Cerebellar cortex (tissue), 1 donor: ENCODE measurements around the gene PPP2R2C.
A peak's percentile ranks its signal among the peaks of the same experiment; 100 is the strongest.

ENCODE experiments used
- DNase-seq: peaks from one replicate; pipeline ENCODE4 v3.0.0-alpha.2; 2015; ENCODE audit warnings: low spot score

Gene PPP2R2C

GRCh38 chr4:6448476-6449170 is 23.8 kb downstream of the PPP2R2C start:
- DNase-seq: no peak

GRCh38 chr4:6447672-6448171 is 24.7 kb downstream of the PPP2R2C start:
- DNase-seq: no peak

DNA sequence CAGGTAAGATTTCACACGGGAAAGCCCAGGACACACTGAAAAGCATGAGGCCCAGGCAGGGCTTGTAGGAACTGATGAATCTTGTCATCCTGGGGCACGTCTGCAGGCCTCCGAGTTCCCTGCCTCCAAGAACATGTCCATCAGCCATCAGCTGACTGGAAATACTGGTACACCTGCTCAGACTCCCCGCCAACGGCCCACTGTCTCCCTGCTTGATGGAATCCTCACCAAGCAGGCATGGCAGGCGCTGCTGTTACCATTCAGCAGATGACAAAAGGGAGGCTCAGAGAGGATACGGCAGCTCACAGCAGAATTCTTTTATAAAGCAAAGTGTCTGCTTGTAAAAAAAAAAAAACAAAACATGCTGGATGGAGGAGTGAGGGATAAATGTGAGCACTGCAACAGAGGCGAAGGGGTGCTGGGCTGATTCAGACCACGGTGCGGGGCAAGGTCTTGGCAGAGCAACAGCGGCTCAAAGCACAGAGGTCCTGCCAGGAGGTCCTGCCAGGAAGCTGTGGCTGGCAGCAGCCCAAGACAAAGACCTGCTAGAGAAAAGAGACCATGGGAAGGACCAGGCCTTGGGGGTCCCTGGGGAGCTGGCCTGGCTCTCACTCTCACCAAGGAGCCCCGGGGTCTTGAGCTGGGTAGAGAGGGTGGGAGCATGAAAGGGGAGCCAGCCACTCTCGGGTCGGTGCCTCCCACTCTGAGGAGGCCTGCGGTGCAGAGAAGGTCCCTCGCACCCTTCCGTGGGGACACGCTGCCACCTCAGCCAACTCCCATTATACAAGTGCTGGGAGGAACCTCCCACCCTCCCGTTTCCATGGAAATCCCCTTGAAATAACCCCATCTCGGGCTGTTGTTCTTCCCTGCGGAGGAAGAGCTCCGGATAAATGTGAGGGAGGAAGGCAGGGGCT is 25.6 kb downstream of the PPP2R2C start:
- DNase-seq: peak; percentile 67

- no peak for DNase-seq
Observed at GRCh38 chr4:6446130-6446482, 26.3 kb downstream of the PPP2R2C start.

DNA sequence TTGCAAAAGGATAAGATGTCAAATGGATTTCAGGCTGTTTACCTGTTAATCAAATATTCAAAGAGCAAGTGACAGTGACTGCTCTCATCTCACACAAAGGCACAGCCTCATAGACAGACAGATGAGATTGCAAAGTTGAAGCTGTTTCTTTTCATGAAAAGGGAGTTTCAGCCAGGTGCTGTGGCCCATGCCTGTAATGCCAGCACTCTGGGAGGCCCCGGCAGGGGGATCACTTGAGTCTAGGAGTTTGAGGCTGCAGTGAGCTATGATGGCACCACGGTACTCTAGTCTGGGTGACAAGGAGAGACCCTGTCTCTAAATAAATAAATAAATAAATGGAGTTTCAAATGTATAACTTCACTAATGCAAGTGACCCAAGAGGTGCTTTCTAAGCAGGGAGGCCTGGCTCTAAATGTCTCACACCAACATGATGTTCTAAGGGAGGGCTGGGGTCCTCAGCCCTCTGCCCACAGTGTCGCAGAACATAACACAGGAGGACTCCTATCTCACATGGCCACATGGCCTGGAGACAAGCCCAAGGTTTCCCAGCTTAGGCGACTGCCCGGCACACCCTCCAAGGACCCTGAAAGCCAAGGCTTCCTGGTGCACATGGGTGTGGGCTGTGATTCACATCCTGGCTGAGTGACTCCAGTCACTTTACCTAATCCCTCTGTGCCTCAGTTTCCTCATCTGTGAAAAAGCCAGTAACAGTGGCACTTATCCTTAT is 26.8 kb downstream of the PPP2R2C start:
- no peak for DNase-seq

- DNase-seq: peak; percentile 57
Observed at GRCh38 chr4:6444582-6444981, 27.8 kb downstream of the PPP2R2C start.

- DNase-seq: no peak
Observed at GRCh38 chr4:6443035-6444023, 29.1 kb downstream of the PPP2R2C start.

DNA sequence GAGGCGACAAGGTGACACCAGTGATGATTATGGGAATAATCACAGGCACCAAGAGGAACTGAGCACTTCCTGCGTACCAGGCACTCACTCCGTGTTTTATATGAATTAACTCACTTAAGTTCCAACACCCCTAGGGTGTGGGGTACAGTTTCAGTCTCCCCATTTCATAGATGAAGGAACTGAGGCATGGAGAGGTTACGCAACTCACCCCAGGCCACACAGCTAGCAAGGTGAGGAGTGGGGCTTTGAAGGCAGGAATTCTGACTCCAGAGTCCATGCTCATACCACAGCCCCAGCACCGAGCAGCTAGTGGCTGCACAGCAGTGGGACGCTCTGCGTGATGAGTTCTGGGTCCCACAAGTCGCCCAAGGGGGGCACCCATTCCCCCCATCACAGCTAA is 29.9 kb downstream of the PPP2R2C start:
- no peak for DNase-seq

DNA sequence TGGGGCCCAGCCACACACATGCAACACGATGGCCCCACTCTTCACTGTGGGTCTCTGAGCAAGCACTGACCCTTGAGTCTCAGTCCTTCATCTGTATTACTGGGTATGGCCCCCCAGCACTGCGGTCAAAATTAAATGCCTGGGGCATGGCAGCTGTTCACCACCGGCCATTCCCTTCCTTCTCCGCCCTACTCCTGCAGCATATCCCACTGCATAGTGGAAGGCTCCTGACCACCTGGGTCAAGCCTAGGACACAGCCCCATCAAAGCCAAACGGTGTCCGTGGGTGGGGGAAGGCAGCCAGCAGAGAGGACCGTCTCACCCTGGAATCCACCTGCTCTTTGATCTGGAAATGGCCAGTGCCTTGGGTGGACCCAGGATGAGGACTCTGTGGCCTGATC is 30.7 kb downstream of the PPP2R2C start:
- no peak for DNase-seq

- DNase-seq: no peak
Observed at GRCh38 chr4:6441202-6441582, 31.2 kb downstream of the PPP2R2C start.

GRCh38 chr4:6440506-6441201 is 31.8 kb downstream of the PPP2R2C start:
- no peak for DNase-seq

DNA sequence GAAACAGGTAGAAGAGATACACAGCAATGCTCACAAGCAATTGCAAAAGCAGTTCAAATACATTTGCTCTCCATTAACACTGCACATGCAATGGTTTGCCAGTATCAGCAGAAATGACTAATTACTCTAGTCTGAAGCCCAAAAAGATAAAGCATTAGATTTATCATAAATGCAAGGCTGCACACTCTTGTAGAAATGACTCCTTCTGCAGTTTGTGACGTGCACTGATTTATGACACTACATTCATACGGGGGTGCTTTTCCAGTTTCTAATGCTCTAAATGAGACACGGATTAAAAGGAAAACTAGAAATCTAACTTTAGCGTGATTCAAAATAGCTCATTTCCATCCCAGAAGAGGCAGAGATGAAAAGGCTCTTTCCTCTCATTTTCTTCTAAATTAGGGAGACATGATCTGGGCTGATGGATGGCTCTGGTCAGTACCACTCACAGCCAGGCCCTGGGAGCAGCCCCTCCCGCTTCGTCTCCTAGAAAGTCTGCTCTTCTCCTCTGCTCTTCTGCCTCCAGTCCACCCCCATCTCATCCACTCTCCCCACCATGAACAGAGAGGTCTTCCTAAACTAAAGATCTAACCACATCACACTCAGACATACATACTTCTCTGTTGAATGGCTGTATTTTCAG is 33.2 kb downstream of the PPP2R2C start:
- DNase-seq: no peak

DNA sequence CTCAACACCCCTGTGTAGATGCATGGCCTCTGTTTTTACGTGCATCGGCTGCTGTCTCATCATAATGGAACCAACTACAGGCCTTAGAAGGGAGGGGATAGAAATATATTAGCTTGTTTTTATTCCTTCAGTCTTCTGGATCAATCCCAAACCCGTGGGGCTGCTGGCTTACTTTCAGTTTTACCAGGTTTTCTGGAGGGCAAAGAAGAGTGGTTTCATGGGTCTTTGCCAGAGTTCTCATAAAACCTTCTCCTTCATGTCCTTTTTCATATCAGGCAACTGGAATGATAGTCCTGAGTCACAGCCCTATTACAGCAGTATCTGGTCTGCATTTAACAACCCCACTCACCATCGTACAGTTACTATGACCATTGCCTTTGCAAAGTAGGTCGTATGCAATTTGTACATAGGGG is 34.6 kb downstream of the PPP2R2C start:
- peak; percentile 71 for DNase-seq

- no peak for DNase-seq
Observed at GRCh38 chr4:6435010-6435409, 37.4 kb downstream of the PPP2R2C start.

DNA sequence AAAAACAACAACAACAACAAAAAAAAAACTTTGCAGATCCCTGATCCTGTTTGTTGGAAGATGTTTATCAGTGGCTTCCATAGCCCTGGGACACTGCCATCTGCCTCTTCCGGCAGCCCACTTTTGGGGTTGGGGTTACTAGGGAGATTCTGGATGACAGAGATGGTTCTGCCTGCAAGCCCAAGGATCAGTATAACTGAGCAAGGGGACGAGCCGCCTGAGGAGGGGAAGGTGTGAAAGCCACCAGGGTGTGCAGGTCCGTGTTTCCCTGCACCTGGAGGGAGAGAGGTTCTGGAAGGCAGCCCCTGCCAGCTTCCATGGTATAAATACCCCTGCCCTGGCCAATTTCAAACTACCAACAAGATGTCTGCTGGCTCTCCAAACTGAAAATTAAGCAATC is 41.5 kb downstream of the PPP2R2C start:
- DNase-seq: no peak

GRCh38 chr4:6427439-6428090 is 44.8 kb downstream of the PPP2R2C start:
- peak; percentile 55 for DNase-seq

GRCh38 chr4:6426571-6427438 is 45.6 kb downstream of the PPP2R2C start:
- DNase-seq: no peak

GRCh38 chr4:6425911-6426310 is 46.5 kb downstream of the PPP2R2C start:
- no peak for DNase-seq

DNA sequence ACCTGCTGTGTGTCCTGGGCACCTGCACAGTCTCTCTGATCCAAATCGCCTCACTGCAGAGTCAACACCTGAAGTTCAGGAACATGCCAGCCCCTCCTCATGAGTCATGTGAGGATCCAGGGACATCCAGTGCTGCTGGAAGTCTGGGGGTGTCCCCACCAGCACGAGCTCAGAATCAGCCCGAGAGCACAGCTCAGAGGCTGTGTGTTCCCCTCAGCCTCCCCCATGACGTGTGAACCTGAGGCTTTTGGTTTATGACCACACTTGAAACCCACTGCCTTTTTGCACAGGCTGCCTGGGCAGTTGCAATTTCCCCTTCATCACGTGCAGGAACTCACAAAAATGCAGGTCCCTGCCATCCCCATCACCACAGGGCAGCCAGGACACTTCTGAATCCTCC is 47.1 kb downstream of the PPP2R2C start:
- no peak for DNase-seq
